Activated CD4-positive, CD25-positive, alpha-beta regulatory T cell treated with anti-CD3 and anti-CD28 coated beads, Interleukin-2, amount 50 U/mL, for 24 hours (primary cell): ENCODE results near the gene SPRR4.

Source experiments
- ATAC-seq, 2 donors: fragments of 150-1000 bp; cut with Tn5 transposase; one replicate each; pipeline ENCODE4 v1.10.0; 2021; ENCODE audit warnings: mild to moderate bottlenecking in 1 of 2, moderate library complexity in 1 of 2

SPRR4 gene, protein sequence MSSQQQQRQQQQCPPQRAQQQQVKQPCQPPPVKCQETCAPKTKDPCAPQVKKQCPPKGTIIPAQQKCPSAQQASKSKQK

DNA sequence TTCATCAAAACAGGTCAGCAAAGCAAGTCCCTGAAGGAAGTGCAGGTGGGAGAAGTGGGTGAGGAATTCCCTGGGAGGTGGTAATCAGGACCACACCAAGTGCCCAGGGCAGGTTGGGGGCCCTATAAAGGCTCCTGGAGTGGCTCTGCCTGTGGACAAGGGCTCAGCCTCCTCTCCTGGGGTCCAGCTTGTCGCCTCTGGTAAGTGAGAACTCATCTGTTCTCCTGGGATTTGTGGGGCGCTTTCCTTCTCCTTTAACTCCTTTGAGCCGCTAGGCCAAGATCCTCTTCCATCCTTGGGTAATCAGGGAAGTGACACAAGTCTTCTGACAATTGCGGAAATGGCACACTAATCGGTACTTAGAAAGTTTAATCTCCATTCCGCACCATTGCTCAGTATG, at the start of gene SPRR4:
SPRR4 (plus strand) TSS at position 154 of the 400 bp plus-strand sequence. CDS start 1,243 bp downstream, outside the sequence.
- no peak for ATAC-seq

DNA sequence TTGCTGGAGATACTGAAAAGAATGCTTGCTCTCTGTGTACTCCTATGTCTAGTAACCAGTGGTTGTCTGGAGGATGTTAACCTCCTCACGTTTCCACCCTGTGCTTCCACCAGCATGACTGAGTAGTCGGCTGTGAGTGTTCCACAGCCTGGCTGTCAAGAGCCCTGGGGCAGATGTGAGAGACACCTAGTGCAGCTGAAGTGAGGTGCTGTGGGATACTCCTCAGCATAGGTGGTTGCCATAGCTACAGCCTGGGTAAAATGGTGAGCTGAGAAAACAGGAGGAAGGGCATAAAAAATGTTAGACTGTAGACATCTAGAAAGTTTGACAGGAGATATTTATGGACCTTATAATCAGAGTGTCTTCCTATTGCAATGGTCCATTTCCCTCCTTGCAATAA, 46.3 kb upstream of the SPRR4 start:
- no peak for ATAC-seq

DNA sequence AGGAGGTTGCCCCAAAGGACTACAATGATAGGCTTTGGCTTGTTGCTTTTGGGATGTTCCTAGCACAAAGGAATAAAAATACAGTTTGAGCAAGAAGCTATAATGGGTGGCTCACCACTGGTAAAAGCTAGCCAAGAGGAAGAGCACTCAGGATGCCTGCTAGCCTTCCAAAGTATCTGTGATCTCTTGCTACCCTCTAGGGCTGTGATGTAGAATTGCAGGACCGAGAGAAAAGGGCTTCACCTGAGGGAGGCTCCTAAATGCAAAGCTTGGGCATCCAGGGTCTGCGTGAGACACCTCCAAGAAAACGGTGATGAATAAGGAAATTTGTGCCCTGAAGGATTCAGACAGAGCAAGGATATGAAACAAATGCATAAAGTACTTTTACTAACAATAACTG, 44.4 kb upstream of the SPRR4 start:
- no peak for ATAC-seq

DNA sequence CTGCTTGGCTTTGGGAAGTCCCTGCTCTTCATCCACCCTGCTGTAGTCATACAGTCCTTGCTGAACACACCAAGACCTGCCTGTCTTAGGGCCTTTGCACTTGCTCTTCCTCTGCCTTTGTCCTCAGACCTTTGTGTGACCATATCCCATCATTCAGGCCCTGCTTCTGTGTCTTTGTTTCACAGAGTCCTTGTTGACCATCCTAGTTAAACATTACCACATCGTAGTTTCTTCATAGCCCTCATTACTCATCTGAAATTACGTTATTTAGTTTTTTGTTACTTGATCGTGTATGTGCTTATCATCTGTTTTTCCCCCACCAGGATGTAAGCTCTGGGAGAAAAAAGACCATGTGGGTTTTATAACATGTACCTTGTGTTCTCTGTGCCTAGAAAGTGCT, 41.8 kb upstream of the SPRR4 start:
- ATAC-seq: no peak

DNA sequence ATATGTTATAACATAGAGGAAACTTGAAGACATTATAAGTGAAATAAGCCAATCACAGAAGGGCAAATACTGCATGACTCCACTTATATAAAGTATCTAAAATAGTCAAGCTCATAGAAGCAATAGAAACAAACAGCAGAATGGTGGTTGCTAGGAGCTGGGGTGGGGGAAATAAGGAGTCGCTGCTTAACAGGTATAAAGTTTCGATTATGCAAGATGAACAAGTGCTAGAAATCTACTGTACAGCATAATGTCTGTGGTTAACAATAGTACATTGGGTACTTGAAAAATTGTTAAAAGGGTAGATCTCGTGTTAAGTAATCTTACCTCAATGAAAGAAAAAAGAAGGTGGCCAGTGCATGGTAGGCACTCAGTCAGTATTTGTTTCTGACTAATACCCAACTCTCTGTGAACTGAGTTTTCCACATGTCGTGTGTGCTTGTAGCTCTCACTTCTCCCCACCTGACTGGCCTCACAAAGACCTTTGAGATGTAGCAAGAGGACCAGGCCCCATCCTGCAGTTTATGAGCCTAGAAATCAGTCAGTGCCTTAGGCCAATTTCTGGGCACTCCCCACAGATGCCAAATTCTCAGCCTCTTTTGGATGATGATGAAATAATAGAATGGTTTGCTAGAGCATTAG, 38.2 kb upstream of the SPRR4 start:
- ATAC-seq: no peak

DNA sequence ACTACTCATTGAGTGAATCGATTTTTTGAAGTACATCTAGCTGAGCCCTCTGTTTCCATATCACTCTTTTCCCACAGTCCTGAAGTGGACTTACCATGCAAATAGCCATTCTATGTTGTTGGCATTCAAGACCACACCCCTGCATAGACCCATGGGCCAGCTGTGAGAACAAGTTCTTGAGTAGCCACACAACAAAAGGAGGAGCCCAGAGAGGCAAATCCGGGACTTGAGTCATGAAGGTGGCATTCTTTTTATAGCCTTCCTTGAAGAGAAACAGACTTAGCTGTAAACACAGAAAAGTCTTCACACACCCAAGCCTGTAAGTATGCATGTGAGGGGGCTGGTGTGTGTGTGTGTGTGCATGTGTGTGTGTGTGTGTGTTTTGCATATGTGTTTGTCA, 37.3 kb upstream of the SPRR4 start:
- ATAC-seq: no peak

DNA sequence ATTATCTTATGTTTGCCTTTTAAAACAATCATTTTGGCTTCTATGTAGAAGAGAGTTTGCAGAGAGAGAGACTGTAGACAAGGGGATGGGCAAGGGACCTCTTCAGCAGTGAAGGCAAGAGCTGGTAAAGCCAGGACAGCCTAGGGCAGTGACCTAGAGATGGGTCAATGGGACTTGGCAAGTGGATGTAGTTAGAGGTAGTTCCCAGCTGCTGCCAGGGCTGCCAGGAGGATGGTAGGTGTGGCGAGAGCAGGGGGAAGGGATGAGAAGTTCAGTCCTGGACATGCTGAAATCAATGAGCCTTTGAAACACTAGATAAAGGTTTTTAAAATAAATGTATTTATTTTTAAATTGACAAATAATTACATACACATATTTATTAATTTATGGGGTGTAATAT, 29.8 kb upstream of the SPRR4 start:
- no peak for ATAC-seq

DNA sequence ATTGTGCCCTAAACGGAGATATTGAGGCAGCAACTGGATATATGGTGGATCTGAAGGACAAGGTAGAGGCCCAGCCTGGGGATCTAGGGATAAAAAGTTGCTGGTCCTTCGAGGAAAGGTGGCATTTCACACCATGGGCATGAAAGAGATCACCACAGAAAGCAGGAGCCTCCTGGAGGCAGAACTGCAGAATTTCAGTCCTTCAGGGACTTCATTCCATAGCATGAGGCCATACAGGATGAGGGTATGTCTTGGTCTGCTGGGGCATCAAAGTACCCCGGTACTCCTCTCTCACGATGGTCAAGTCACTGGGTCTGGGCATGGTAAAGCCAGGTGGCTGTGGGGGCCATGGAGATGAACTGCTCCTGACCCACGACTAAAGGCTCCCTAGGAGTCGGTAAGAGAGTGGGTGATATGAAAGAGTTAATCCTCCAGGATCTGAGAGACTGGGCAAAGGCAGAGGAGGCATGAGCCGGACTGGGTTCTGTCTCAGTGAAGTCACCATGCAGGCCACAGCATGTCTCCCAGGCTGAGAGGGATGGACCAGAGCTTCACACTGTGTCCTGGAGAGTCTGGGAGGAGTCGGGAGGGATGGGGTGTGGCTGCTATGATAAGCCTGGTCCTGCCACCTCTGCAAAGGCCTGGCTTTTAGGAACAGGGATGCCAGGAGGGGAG, 29.3 kb upstream of the SPRR4 start:
- ATAC-seq: no peak

DNA sequence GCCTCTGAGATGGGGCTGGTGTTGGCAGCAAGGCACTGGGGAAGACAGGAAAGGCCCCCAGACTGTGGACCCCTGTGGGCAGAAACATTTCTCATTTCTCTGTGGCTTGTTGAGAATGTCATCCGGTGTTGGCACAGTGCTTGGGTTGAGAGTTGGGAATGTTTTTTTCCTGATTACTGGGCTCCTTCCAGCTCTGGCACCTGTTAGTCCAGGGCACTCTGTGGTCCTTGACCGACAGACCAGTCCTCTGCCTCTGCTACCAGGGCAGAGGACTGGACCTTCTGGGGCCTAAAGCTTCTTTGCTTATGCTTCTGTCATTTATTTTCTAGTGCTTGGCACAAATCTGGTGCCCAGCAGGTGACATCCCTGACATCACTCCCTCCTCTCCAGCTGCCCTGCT, 28.3 kb upstream of the SPRR4 start:
- no peak for ATAC-seq

DNA sequence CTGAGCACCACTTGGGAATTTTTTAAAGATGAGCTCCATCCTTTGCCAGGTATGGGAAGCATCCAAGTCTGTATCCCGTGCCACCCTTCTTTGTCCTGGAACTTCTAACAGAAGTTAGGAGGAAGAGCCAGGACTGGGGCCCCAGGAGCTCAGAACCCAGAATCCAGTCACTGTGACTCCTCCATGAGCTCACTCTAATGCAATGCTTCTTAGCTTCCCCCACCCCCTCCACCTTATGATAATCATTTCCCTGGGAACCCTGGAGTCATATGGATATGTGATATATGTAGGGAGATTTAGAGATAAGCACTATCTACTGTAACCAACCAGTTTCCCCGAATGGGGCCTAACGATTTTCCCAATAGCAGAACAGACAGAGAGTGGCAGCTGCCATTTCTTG, 24.2 kb upstream of the SPRR4 start:
- ATAC-seq: no peak

DNA sequence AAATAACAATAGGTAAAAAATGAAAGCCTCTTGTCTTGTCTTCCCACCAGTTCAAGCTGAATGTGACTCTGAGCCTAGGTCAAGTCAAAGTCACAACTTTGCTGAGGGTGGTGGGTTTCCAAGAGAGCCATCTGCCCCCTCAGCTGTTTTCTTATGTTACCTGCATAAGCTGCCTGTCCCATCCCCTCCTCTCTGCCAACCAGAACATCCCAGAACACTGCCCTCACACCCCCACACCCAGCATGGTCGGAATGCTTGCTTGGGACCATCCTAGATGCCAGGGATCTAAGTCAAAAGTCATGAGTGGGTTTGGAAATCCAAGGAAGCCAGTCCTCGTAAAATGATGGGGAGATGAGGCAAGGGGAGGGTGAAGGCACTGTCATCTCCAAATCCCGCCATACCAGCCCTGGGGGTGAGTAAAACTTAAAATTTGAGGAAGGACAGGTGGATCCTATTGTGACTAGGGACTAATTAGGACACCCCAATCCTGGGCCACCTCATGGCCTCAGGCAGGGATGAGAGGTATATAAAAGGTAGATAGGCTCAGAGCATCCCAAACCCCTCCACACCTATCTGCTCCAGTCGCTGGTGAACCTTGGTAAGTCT, 23.7 kb upstream of the SPRR4 start, which contains the start of gene SPRR5:
SPRR5 (plus strand) TSS at position 556 of the 606 bp plus-strand sequence. CDS start 1,349 bp downstream, outside the sequence.
- ATAC-seq: no peak

DNA sequence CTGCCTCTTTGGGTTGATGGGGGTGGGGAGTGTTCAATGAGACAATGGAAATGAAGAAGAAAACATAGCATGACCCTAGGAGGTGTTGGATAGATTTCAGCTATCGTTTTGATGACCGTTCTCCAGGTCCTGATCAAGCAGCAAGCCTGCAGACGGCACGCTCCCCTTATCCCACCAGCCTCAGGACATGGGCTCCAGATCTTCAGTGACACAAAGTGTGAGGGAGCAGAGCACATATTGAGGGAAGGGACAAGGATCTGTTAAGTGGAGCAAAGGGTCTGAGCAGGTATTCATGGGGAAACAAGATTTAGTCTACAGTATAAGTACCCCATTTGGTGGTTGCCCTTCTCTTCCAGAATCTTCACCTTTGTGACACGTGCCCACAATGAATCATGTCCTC, 18.7 kb upstream of the SPRR4 start:
- ATAC-seq: no peak

DNA sequence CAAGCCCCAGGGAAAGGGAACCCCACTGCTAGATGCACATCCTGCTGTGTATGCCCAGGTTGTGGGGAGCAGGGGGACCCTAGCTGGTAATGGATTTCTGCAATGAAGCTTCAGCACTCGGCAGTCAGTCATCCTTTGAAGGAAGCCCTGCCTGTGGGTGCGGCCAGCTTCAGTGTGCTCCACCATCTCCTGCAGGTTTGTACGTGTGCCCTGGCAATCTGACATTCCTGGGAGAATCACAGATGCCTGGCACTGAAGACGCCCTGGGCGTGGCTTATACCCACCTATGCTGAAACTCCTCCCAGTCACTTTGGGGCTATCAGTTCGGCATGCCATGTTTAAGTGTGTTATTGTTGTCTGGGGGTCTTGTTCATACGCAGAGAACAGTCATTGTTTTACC, 16.7 kb upstream of the SPRR4 start:
- ATAC-seq: no peak

DNA sequence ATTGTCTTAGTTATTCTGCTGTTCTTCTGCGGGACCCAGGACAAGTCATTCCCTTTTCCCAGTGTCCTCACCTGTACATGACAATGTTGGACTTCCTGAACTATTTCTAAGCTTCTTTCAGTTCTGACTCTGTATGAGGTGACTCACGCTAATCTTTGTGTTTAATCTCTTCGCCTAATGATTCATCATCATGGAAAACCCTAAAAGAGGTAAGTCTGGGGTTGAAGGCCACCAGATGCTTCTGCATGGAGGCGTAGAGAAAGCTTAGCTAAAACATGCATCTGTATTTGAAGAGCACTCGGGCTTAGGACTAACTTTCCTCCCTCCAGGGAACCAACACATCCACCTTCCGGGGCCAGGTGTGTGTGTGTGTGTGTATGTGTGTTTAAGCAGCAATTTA, 16.0 kb upstream of the SPRR4 start:
- no peak for ATAC-seq

DNA sequence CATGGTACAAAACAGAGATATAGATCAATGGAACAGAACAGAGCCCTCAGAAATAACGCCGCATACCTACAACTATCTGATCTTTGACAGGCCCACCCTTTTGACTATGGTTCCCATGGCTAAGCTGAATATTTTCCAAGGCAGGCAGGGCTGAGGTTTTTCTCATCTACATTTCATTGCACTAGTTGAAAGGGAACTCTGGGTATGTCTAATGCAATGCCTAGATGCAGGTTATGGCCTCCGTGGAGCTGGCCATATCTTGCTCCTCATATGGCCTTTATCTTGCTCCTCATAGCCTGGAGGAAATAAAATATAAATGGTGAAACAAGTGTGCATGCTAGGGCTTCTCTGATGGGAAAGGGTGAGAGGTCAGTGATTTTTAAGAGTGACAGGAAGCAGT, 12.9 kb upstream of the SPRR4 start:
- ATAC-seq: no peak

DNA sequence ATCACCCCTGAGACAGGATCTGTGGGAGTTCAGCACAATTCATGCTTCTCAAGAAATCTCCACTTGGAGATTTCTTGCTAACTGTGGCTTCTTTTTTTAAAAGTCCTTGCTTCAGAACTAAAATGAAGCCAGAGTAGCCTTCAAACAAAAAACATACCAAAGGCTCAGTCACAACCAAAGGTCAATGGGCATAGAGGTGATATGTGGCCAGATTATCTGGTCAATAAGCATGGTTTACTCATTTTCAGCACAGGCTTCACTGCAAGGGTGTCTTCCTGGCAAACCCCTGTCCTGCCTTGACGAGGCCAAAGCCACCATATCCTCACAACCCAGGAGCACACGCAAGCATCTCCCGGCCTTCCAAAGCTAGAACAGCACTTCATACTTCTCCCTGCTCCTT, 11.2 kb upstream of the SPRR4 start:
- no peak for ATAC-seq

DNA sequence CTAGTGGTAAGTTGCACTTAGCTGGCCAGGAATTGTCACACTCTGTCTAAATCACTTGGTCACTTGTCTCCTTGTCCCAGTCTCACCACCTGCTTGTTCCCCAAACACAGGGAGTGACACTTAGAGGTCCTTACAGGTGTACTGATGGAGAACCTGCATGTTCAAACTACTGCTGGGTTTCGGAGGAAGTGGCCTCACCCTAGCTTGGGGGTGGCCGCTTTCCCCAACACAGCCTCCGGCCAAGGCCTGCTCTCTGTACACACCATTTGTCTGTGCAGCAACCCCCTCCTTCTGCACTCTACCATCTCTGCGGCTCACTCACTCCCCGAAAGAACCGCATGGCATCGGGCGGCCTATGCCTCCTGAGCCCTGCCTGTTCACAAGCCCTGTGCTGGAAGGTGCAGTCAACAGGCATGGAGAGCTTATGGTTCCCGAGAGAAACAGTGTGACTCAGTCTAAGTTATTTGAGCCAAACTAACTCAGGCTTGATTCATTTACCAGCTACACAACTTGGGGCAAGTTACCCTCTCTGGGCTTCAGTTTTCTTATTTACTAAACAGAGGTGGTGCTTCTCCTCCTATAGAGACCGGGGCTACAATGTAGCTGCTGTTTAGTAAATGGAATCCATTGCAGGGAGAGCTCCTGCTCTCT, 10.5 kb upstream of the SPRR4 start:
- no peak for ATAC-seq

DNA sequence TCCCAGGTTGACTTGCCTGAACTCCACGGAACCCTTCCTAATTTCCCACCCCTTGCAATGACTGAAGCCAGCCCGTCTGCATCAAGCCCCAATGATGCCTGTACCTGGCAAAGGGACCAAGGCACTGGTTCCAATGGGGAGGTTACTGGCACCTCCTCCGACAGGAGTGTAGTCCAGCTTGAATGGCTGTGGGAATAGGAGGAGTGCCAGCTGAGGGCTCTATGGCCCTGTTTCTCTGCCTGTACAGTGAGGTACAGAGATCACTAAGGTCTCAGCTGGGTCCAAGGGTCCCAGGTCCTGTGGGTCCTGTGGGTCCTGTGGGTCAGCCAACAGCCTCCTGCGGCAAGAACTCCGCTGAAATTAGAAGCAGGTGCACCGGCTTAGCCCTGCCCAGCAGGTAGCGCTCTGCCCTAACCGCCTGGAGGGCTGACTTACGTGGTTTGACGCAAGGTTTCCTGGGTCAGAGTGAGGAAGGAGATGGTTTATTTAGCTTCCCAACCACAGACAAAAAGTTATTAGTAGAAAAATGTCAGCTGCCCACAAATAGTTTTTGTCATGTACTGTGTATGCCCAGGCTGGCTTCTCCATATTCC, 9.9 kb upstream of the SPRR4 start:
- no peak for ATAC-seq

DNA sequence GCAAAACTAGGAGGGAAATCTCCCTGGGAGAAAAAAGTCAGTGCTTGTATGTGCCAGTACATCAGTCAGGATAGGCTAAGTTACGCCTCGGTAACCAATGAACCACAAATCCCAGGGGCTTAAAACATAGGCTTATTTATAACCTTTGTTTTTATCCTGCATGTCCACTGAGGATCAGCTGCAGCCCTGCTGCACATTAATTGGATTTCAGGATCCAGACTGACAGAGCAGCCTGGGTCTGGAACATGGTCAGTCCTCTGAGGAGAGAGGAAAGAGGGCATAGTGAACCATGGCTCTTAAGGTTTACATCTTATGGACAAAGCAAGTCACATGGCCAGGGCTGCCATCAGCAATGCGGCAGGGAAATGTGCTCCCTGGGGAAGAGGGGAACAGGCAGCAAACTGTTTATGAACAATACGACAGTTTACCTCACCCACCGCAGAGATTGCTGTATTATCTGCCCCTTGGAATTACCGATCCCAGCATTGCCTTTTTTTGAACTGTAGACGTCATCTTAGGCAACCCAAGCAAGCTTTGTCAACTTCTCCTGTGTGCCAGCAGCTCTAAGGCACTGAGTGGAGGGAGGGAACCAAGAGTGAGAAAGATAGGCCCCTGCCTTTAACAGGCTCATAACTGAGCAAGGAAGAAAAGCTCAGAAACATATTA, 9.1 kb upstream of the SPRR4 start:
- ATAC-seq: no peak

DNA sequence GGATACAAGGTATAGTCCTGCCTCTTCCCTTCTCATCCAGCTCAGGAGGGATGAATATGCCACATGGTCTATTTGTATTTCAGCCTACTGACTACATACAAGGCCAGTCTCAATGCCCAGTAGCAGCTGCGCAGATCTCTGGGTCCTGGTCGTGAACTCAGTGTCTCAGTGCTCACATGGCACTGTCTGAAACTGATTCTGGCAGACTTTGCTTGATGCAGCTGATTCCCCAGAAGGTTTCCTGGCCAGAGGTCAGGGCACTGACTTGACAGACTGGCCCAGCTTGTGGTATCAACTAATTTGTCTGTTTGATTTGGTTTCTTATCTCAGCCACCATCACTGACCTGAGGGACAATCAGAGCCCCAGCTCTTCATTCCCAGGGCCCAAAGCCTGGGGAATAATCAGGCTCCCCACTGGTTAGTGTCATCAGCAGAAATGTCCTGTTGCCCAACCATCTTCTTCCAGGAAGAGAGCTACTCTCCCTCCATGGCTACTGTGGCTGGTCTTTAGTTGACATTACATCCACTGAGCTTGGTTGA, 7.5 kb upstream of the SPRR4 start:
- ATAC-seq: no peak

DNA sequence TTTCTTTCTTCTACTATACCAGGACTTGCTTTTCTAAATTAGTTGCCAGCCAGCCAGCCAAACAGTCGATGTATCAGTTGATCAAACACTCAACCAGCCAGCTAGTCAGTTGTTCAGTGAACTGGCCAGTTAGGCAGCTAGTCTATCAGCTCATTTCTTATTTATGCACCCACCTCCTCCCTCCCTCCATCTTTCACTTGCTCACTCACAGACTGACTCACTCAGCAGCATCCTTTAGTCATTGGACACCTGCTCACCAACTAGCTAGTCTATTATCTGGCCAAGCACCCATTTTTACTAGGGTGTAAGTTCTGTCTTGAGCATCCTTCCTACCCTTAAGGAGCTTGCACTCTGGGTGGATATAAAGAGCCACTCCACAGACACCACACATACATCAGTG, 5.9 kb upstream of the SPRR4 start:
- no peak for ATAC-seq

DNA sequence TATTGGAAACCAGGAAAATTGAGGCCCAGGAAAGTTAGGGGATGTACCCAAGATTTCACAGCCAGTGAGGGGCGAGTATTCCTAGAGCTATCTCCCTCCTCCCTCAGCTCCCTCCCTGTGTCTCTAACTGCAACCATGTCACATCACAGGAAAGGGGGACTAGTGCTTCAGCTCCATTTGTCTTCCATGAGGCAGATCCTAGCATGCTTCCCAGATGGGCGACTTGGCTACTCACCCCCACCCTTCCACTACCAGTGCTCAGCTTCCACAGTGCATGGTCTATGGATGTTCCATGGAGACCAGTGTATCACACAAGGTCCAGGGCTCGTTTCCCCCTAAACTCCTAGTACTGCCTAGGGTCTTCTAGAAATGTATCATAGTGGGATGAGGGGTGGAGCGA, 4.6 kb upstream of the SPRR4 start:
- ATAC-seq: no peak
